H1 (cell line): ENCODE measurements around the gene TNNI2. TPM values are rescaled to one million over a fixed set of nuclear protein-coding genes. Genes with fewer than 3 reads are reported as not detected.

Experiments
- CHD2 ChIP-seq: IDR thresholded peaks from 2 replicates; pipeline ENCODE4 v1.6.1; 2012; ENCODE audit warnings: low read length, improper control_type of control experiment
- KDM1A ChIP-seq: fragments of 200-600, 300-600 bp; sonication (generic); IDR thresholded peaks from 2 replicates; pipeline ENCODE4 v1.7.1; 2016; ENCODE audit warnings: mild to moderate bottlenecking, low read length, borderline replicate concordance
- PHF8 ChIP-seq: fragments of 200-600 bp; sonication (generic); conservative IDR thresholded peaks from 2 replicates; pipeline ENCODE4 v1.7.1; 2012; ENCODE audit warnings: low read depth, mild to moderate bottlenecking, inconsistent platforms, low read length, moderate library complexity
- POLR2A ChIP-seq, 2 experiments: IDR thresholded peaks; 1 replicate in 1 of 2; 2 replicates in 1 of 2; pipeline ENCODE4 v1.6.1; 2011; ENCODE audit warnings: low read depth in 2 of 2, low read length in 2 of 2, mild to moderate bottlenecking in 2 of 2; ENCODE audit errors: control extremely low read depth in 1 of 2
- RNF2 ChIP-seq: fragments of 200-900, 300-1000 bp; sonication (generic); IDR thresholded peaks from 2 replicates; pipeline ENCODE4 v1.7.1; 2016; ENCODE audit warnings: borderline replicate concordance, low read depth, mild to moderate bottlenecking, antibody characterized with exemption, low read length; ENCODE audit not compliant: poor library complexity, severe bottlenecking; ENCODE audit errors: missing control alignments
- polyA plus RNA-seq, 7 experiments: library from polyadenylated mRNA; depleted of rRNA in 3 of 7; stranded (reverse) in 5 of 7; unstranded in 2 of 7; fragments of >200 nt in 5 of 7; fragments of 200-250 nt in 2 of 7; gene quantifications; 1 replicate in 5 of 7; 2 replicates in 1 of 7; 4 replicates in 1 of 7; pipeline versions ENCODE4 v1.2.1 to v1.2.3, GENCODE V29; 2011 to 2013; ENCODE audit warnings: missing spikeins in 2 of 7, mixed read lengths in 2 of 7
- total RNA-seq: library from RNA; stranded (reverse); fragmentation: NEBNext Ultra II Directional; extraction: Animal tissue kit (Norgen Biotek cat#: 25700); gene quantifications from 2 replicates; pipeline ENCODE4 v1.2.1, GENCODE V29; 2021
- TF ChIP-seq, protein P1 (sequence below): IDR thresholded peaks from 2 replicates; pipeline ENCODE4 v1.6.1; 2012; ENCODE audit warnings: inconsistent platforms

Gene TNNI2
- total and polyA plus RNA-seq, 2 of the 8 experiments (the other 6 are each of a cell fraction or from before 2014, with no cell fraction given): not detected

DNA sequence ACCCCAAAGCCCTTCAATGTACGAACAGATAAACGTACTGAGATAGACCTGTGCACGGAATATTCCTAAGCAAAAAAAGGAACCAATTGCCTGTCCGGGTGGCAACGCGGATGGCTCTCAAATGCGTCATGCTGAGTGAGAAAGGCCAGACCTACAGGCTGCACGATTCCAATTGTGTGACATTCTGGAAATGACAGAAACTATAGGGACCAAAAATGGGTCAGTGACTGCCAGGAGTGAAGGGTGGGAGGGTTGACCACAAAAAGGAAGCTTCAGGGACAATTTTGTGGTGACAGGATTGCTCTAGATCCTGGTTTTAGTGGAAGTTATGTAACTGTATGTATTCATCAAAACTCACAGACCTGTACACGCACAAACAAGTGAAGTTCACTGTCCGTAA, 28.0 kb upstream of the TNNI2 start (continued):
- no peak for TF ChIP-seq CHD2
- TF ChIP-seq KDM1A: no peak
- no peak for TF ChIP-seq RNF2
- TF ChIP-seq POLR2A (IDR thresholded peaks at IDR 0.05; ENCODE audit: control extremely low read depth in 1 of 2, low read depth in 2 of 2, low read length in 2 of 2): no peak
- TF ChIP-seq PHF8: no peak
- TF ChIP-seq, protein P1, sequence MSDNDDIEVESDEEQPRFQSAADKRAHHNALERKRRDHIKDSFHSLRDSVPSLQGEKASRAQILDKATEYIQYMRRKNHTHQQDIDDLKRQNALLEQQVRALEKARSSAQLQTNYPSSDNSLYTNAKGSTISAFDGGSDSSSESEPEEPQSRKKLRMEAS: no peak
